ENCODE data around the gene LDB3.

DNA sequence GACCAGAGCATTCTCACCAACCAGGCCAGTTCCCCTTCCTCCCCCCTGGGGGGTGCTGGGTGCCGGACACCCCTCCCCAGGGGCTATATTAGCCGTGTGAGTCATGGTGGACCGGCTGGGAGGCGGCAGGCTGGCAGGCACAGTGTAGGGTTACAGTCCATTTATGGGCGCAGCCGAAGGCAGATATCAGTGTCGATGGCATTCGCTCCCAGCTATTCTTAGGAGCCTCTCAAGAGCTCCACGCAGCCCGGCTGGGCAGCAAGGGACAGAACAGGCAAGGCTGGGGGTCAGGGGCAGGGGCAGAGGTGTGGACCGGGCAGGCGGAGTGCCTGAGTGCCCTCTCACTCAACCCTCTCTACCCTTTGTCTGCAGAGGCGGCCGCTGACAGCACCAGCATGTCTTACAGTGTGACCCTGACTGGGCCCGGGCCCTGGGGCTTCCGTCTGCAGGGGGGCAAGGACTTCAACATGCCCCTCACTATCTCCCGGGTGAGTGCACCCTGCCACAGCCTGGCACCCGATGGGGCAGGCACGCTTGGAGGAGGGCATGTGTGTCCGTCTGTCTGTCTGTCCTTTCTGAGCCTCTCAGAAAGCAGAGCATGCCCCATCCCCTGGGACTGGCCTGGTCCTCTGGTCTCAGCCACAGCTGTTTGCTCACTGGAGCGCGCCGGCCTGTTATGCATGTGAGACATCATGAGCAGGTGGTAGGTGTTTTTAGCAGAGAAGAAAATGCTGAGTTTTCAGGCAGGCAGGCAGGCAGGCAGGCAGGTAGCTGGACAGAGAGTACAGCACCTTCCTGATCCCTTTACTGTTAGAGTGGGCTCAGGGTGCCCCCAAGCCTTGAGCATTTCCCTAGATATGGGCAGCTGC, at the start of gene LDB3:
- TF ChIP-seq RAD21 (CRISPR knock-in tag; conservative IDR thresholded peaks at IDR 0.05 in 1 of 2, IDR thresholded peaks at IDR 0.05 in 1 of 2) (no peak), PHF20 (IDR thresholded peaks at IDR 0.05; ENCODE audit: partially characterized antibody) (no peak)
